Measurements from ENCODE around the gene GPNMB.

DNA sequence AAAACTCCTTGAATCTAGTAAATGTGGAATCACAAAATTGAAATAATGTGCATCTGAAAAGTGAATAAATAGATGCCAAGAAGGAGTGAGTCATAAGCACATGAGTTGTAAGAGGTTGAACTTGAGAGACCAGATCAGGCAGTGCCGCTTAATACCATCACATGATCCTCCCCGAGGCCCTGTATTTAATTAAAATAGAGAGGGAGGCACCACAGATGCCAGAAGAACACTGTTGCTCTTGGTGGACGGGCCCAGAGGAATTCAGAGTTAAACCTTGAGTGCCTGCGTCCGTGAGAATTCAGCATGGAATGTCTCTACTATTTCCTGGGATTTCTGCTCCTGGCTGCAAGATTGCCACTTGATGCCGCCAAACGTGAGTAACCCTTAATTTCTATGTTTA, at the start of gene GPNMB:
- TF ChIP-seq, protein P1, sequence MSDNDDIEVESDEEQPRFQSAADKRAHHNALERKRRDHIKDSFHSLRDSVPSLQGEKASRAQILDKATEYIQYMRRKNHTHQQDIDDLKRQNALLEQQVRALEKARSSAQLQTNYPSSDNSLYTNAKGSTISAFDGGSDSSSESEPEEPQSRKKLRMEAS (IDR thresholded peaks at IDR 0.05; ENCODE audit: low read depth, low read length), result no peak
- no peak for TF ChIP-seq PML (IDR thresholded peaks at IDR 0.05; ENCODE audit: low read length)
- TF ChIP-seq, protein P2, sequence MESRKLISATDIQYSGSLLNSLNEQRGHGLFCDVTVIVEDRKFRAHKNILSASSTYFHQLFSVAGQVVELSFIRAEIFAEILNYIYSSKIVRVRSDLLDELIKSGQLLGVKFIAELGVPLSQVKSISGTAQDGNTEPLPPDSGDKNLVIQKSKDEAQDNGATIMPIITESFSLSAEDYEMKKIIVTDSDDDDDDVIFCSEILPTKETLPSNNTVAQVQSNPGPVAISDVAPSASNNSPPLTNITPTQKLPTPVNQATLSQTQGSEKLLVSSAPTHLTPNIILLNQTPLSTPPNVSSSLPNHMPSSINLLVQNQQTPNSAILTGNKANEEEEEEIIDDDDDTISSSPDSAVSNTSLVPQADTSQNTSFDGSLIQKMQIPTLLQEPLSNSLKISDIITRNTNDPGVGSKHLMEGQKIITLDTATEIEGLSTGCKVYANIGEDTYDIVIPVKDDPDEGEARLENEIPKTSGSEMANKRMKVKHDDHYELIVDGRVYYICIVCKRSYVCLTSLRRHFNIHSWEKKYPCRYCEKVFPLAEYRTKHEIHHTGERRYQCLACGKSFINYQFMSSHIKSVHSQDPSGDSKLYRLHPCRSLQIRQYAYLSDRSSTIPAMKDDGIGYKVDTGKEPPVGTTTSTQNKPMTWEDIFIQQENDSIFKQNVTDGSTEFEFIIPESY (IDR thresholded peaks at IDR 0.05), result no peak
- no peak for TF ChIP-seq JUNB (IDR thresholded peaks at IDR 0.05)
- no peak for TF ChIP-seq EP300 (IDR thresholded peaks at IDR 0.05; ENCODE audit: borderline replicate concordance in 1 of 2, control insufficient read depth in 1 of 2, low read depth in 2 of 2, low read length in 2 of 2)
- TF ChIP-seq GABPA (IDR thresholded peaks at IDR 0.05; ENCODE audit: low read depth), result no peak
- TF ChIP-seq MXI1 (IDR thresholded peaks at IDR 0.05; ENCODE audit: low read depth, low read length), result no peak
- TF ChIP-seq, protein P3, sequence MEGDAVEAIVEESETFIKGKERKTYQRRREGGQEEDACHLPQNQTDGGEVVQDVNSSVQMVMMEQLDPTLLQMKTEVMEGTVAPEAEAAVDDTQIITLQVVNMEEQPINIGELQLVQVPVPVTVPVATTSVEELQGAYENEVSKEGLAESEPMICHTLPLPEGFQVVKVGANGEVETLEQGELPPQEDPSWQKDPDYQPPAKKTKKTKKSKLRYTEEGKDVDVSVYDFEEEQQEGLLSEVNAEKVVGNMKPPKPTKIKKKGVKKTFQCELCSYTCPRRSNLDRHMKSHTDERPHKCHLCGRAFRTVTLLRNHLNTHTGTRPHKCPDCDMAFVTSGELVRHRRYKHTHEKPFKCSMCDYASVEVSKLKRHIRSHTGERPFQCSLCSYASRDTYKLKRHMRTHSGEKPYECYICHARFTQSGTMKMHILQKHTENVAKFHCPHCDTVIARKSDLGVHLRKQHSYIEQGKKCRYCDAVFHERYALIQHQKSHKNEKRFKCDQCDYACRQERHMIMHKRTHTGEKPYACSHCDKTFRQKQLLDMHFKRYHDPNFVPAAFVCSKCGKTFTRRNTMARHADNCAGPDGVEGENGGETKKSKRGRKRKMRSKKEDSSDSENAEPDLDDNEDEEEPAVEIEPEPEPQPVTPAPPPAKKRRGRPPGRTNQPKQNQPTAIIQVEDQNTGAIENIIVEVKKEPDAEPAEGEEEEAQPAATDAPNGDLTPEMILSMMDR (IDR thresholded peaks at IDR 0.05 in 2 of 3, conservative IDR thresholded peaks at IDR 0.05 in 1 of 3; ENCODE audit: control insufficient read depth in 2 of 3, extremely low read depth in 1 of 3, insufficient read depth in 1 of 3, low read depth in 3 of 3, low read length in 3 of 3), result no peak
- TF ChIP-seq, protein P4, sequence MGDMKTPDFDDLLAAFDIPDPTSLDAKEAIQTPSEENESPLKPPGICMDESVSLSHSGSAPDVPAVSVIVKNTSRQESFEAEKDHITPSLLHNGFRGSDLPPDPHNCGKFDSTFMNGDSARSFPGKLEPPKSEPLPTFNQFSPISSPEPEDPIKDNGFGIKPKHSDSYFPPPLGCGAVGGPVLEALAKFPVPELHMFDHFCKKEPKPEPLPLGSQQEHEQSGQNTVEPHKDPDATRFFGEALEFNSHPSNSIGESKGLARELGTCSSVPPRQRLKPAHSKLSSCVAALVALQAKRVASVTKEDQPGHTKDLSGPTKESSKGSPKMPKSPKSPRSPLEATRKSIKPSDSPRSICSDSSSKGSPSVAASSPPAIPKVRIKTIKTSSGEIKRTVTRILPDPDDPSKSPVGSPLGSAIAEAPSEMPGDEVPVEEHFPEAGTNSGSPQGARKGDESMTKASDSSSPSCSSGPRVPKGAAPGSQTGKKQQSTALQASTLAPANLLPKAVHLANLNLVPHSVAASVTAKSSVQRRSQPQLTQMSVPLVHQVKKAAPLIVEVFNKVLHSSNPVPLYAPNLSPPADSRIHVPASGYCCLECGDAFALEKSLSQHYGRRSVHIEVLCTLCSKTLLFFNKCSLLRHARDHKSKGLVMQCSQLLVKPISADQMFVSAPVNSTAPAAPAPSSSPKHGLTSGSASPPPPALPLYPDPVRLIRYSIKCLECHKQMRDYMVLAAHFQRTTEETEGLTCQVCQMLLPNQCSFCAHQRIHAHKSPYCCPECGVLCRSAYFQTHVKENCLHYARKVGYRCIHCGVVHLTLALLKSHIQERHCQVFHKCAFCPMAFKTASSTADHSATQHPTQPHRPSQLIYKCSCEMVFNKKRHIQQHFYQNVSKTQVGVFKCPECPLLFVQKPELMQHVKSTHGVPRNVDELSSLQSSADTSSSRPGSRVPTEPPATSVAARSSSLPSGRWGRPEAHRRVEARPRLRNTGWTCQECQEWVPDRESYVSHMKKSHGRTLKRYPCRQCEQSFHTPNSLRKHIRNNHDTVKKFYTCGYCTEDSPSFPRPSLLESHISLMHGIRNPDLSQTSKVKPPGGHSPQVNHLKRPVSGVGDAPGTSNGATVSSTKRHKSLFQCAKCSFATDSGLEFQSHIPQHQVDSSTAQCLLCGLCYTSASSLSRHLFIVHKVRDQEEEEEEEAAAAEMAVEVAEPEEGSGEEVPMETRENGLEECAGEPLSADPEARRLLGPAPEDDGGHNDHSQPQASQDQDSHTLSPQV (IDR thresholded peaks at IDR 0.05), result no peak
- TF ChIP-seq, protein P5, sequence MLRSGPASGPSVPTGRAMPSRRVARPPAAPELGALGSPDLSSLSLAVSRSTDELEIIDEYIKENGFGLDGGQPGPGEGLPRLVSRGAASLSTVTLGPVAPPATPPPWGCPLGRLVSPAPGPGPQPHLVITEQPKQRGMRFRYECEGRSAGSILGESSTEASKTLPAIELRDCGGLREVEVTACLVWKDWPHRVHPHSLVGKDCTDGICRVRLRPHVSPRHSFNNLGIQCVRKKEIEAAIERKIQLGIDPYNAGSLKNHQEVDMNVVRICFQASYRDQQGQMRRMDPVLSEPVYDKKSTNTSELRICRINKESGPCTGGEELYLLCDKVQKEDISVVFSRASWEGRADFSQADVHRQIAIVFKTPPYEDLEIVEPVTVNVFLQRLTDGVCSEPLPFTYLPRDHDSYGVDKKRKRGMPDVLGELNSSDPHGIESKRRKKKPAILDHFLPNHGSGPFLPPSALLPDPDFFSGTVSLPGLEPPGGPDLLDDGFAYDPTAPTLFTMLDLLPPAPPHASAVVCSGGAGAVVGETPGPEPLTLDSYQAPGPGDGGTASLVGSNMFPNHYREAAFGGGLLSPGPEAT (IDR thresholded peaks at IDR 0.05; ENCODE audit: low read depth), result no peak
- TF ChIP-seq SPI1 (IDR thresholded peaks at IDR 0.05; ENCODE audit: borderline replicate concordance, insufficient read depth, low read depth, low read length), result no peak
- TF ChIP-seq SMC3 (IDR thresholded peaks at IDR 0.05; ENCODE audit: borderline replicate concordance, low read length), result no peak
- no peak for TF ChIP-seq SMARCA5 (IDR thresholded peaks at IDR 0.05)
- no peak for TF ChIP-seq STAT3 (IDR thresholded peaks at IDR 0.05; ENCODE audit: low read depth, low read length)

Measured in GM12878 (cell line).